ENCODE data around the gene MTHFD1L.
"Not testable (repeated sequence)": the region's sequence is repeated elsewhere in the genome, so short reads cannot be mapped to it uniquely, and the experiment has no call there.

The MTHFD1L gene

GRCh38 chr6:150848400-150848799 is 17.1 kb upstream of the MTHFD1L start:
- Histone ChIP-seq H3K9ac (ENCODE audit: low read length) (no peak overlapping the region), H3K4me3 (ENCODE audit: low read length) (no peak overlapping the region), H3K4me1 (ENCODE audit: control insufficient read depth, insufficient read depth, low read length) (no peaks in the 10 kb centered on the region), H3K36me3 (ENCODE audit: control insufficient read depth, insufficient read depth, low read length) (no peaks in the 10 kb centered on the region), H3K27ac (ENCODE audit: low read depth, low read length) (no peak overlapping the region), H3K27me3 (ENCODE audit: control insufficient read depth, insufficient read depth, low read length) (no peaks in the 10 kb centered on the region)

- H3K9ac ChIP-seq (ENCODE audit: low read length); H3K27ac ChIP-seq (ENCODE audit: low read depth, low read length): not testable (repeated sequence)
Measured at GRCh38 chr6:150854392-150854791, 11.1 kb upstream of the MTHFD1L start.

DNA sequence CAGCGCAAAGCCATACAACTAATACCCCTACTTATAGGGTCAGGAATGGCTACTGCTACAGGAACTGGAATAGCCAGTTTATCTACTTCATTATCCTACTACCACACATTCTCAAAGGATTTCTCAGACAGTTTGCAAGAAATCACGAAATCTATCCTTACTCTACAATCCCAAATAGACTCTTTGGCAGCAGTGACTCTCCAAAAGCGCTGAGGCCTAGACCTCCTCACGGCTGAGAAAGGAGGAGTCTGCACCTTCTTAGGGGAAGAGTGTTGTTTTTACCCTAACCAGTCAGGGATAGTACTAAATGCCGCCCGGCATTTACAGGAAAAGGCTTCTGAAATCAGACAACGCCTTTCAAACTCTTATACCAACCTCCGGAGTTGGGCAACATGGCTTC is 10.3 kb upstream of the MTHFD1L start:
- H3K27me3 ChIP-seq (ENCODE audit: control insufficient read depth, insufficient read depth, low read length); H3K27ac ChIP-seq (ENCODE audit: low read depth, low read length); H3K36me3 ChIP-seq (ENCODE audit: control insufficient read depth, insufficient read depth, low read length); H3K4me1 ChIP-seq (ENCODE audit: control insufficient read depth, insufficient read depth, low read length); H3K9ac ChIP-seq (ENCODE audit: low read length); H3K4me3 ChIP-seq (ENCODE audit: low read length): not testable (repeated sequence)

More at GRCh38 chr6:150854392-150854791, 11.1 kb upstream of the MTHFD1L start:
- H3K4me1 ChIP-seq (ENCODE audit: control insufficient read depth, insufficient read depth, low read length); H3K27me3 ChIP-seq (ENCODE audit: control insufficient read depth, insufficient read depth, low read length); H3K4me3 ChIP-seq (ENCODE audit: low read length); H3K36me3 ChIP-seq (ENCODE audit: control insufficient read depth, insufficient read depth, low read length): not testable (repeated sequence)

- H3K27me3 ChIP-seq (ENCODE audit: control insufficient read depth, insufficient read depth, low read length), result no peaks in the 10 kb centered on the region
- no peaks in the 10 kb centered on the region for H3K36me3 ChIP-seq (ENCODE audit: control insufficient read depth, insufficient read depth, low read length)
- no peak overlapping the region for H3K4me3 ChIP-seq (ENCODE audit: low read length)
- peak overlapping the region; percentile 84 for H3K27ac ChIP-seq (ENCODE audit: low read depth, low read length)
- H3K4me1 ChIP-seq (ENCODE audit: control insufficient read depth, insufficient read depth, low read length), result peaks cover 9% of the 10 kb centered on the region
- H3K9ac ChIP-seq (ENCODE audit: low read length), result no peak overlapping the region
Measured at GRCh38 chr6:150857062-150857944, 8.2 kb upstream of the MTHFD1L start.

DNA sequence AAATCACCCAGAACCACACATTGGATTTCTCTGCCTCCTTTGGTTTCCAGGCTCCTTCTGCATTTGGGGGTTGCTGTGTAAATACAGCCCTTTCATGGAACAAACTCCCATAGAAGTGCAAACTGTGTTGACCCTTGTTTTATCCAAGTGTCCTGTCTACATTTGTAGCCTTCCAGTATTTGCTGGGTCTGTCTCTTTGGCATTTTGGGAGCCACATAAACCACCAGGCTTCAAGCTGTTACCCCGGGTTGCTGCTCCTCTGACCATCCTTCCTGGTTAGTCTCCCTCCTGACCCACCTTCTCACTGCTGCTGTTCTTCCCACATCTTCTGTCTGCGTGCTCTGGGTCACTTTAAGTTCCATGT is 7.6 kb upstream of the MTHFD1L start:
- H3K4me3 ChIP-seq (ENCODE audit: low read length), result no peak overlapping the region
- no peaks in the 10 kb centered on the region for H3K36me3 ChIP-seq (ENCODE audit: control insufficient read depth, insufficient read depth, low read length)
- no peak overlapping the region for H3K9ac ChIP-seq (ENCODE audit: low read length)
- H3K27me3 ChIP-seq (ENCODE audit: control insufficient read depth, insufficient read depth, low read length), result no peaks in the 10 kb centered on the region
- H3K27ac ChIP-seq (ENCODE audit: low read depth, low read length), result peak overlapping the region; percentile 84
- peaks cover 9% of the 10 kb centered on the region for H3K4me1 ChIP-seq (ENCODE audit: control insufficient read depth, insufficient read depth, low read length)

DNA sequence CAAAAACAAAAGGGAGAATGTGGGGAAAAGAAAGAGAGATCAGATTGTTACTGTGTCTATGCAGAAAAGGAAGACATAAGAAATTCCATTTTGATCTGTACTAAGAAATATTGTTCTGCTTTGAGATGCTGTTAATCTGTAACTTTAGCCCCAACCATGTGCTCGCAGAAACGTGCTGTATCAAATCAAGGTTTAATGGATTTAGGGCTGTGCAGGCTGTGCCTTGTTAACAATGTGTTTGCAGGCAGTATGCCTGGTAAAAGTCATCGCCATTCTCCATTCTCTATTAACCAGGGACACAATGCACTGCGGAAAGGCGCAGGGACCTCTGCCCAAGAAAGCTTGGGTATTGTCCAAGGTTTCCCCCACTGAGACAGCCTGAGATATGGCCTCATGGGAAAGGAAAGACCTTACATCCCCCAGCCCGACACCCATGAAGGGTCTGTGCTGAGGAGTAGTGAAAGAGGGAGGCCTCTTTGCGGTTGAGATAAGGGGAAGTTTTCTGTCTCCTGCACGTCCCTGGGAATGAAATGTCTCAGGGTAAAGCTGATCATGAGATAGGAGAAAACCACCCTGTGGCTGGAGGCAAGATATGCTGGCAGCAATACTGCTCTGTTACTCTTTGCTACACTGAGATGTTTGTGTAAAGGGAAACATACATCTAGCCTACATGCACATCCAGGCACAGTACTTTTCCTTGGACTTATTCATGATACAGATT is 3.9 kb upstream of the MTHFD1L start:
- H3K9ac ChIP-seq (ENCODE audit: low read length); H3K4me3 ChIP-seq (ENCODE audit: low read length); H3K4me1 ChIP-seq (ENCODE audit: control insufficient read depth, insufficient read depth, low read length); H3K27me3 ChIP-seq (ENCODE audit: control insufficient read depth, insufficient read depth, low read length); H3K36me3 ChIP-seq (ENCODE audit: control insufficient read depth, insufficient read depth, low read length); H3K27ac ChIP-seq (ENCODE audit: low read depth, low read length): not testable (repeated sequence)

DNA sequence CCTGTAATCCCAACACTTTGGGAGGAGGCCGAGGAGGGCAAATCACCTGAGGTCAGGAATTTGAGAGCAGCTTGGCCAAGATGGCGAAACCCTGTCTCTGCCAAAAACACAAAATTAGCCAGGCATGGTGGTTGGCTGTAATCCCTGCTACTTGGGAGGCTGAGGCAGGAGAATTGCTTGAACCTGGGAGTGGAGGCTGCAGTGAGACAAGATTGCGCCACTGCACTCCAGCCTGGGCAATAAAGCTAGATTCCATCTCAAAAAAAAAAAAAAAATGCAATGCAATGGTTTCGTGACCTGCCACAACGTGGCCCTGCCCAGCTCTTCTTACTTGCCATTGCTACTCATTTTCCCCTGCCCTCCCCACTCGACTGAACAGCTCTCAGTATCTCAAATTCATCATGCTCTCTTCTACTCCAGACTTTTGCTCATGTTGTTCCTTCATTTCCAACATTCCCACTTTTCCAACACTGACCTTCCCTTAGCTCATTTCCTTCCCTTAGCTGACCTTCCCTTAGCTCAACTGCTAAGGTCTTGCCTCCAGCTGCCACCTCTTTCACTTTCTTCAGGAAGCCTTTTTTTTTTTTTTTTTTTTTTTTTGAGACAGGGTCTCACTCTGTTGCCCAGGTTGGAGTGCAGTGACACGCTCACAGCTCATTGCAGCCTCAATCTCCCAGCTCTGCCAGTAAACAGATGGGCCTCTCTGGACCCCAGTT is 2.1 kb upstream of the MTHFD1L start:
- Histone ChIP-seq H3K4me1 (ENCODE audit: control insufficient read depth, insufficient read depth, low read length) (peaks cover 5% of the 10 kb centered on the region), H3K4me3 (ENCODE audit: low read length) (no peak overlapping the region), H3K27ac (ENCODE audit: low read depth, low read length) (no peak overlapping the region), H3K27me3 (ENCODE audit: control insufficient read depth, insufficient read depth, low read length) (no peaks in the 10 kb centered on the region), H3K36me3 (ENCODE audit: control insufficient read depth, insufficient read depth, low read length) (no peaks in the 10 kb centered on the region), H3K9ac (ENCODE audit: low read length) (no peak overlapping the region)

DNA sequence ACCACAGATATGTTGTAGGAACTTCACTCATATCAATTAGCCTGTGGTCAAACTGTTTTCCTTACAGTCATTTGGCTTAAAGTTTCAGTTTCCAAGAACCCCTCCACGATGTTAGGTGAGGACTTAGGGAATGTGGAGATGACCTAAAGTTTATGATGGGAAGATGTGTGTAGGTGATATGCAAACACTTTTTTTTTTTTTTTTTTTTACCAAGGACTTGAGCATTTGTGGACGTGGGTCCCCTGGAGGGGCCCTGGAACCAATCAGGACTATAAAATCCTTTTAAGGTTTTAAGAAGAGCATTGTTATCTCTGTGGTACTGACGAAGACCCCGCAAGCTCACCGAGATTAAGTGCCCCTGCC is 478 bp upstream of the MTHFD1L start:
- peaks cover 3% of the 10 kb centered on the region for H3K4me1 ChIP-seq (ENCODE audit: control insufficient read depth, insufficient read depth, low read length)
- peak overlapping the region; percentile 87 for H3K27ac ChIP-seq (ENCODE audit: low read depth, low read length)

DNA sequence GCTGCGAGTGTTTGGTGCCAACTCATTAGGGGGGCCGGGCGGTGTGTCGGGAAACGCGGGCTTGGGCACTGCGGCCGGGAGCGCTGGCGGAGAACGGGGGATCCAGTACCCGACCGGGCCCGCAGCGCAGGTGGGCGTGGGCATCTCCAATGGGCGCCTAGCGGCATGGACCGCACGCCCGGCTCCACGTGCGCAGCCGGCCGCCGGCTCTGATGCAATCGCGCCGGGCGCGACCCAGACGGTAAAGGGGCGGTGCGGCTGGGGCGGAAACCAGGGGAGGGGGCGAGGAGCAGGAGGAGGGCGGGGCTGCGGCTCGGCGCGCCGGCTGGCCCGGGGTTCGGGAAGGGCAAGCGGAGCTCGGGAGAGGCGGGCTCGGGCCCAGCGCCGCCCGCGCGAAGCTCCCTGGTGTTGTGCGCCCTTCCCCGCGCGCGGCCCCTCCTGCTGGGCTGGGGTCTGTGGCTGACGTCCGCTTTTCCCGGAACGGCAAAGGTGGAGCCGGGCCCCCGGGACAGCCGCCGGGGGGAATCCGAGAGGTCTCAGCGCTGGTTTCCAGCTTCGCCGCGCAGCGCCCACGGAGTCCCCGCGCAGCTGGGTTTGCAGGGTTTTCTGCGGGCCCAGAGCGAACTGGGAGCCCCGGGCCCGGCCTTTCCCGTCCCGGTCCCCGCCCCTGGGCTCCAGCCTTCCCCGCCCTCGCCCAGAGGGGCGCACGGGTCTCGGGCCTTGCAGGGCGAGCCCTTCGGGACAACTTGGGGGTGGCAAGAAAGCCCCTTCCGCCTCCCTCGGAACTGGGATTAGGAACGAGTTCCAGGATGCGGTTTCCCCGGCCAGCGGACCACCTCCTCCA is 867 bp downstream of the MTHFD1L start:
- Histone ChIP-seq H3K9ac (ENCODE audit: low read length) (peak overlapping the region; percentile 40), H3K36me3 (ENCODE audit: control insufficient read depth, insufficient read depth, low read length) (no peaks in the 10 kb centered on the region), H3K27ac (ENCODE audit: low read depth, low read length) (peak overlapping the region; percentile 87), H3K4me3 (ENCODE audit: low read length) (peak overlapping the region; percentile 78), H3K4me1 (ENCODE audit: control insufficient read depth, insufficient read depth, low read length) (peaks cover 3% of the 10 kb centered on the region), H3K27me3 (ENCODE audit: control insufficient read depth, insufficient read depth, low read length) (no peaks in the 10 kb centered on the region)

More for the DNA sequence above, 478 bp upstream of the MTHFD1L start:
- peak overlapping the region; percentile 78 for H3K4me3 ChIP-seq (ENCODE audit: low read length)
- peak overlapping the region; percentile 89 for H3K9ac ChIP-seq (ENCODE audit: low read length)
- no peaks in the 10 kb centered on the region for H3K27me3 ChIP-seq (ENCODE audit: control insufficient read depth, insufficient read depth, low read length)
- no peaks in the 10 kb centered on the region for H3K36me3 ChIP-seq (ENCODE audit: control insufficient read depth, insufficient read depth, low read length)

GRCh38 chr6:150866991-150867501 is 1.5 kb downstream of the MTHFD1L start:
- H3K36me3 ChIP-seq (ENCODE audit: control insufficient read depth, insufficient read depth, low read length), result no peaks in the 10 kb centered on the region

GRCh38 chr6:150868759-150869158 is 3.3 kb downstream of the MTHFD1L start:
- H3K27ac ChIP-seq (ENCODE audit: low read depth, low read length), result no peak overlapping the region
- H3K4me3 ChIP-seq (ENCODE audit: low read length), result no peak overlapping the region
- H3K4me1 ChIP-seq (ENCODE audit: control insufficient read depth, insufficient read depth, low read length), result peaks cover 3% of the 10 kb centered on the region
- H3K9ac ChIP-seq (ENCODE audit: low read length), result no peak overlapping the region
- no peaks in the 10 kb centered on the region for H3K27me3 ChIP-seq (ENCODE audit: control insufficient read depth, insufficient read depth, low read length)
- no peaks in the 10 kb centered on the region for H3K36me3 ChIP-seq (ENCODE audit: control insufficient read depth, insufficient read depth, low read length)

More at GRCh38 chr6:150866991-150867501, 1.5 kb downstream of the MTHFD1L start:
- peak overlapping the region; percentile 78 for H3K4me3 ChIP-seq (ENCODE audit: low read length)
- no peaks in the 10 kb centered on the region for H3K27me3 ChIP-seq (ENCODE audit: control insufficient read depth, insufficient read depth, low read length)
- peak overlapping the region; percentile 87 for H3K27ac ChIP-seq (ENCODE audit: low read depth, low read length)
- H3K9ac ChIP-seq (ENCODE audit: low read length), result peak overlapping the region; percentile 40
- peaks cover 3% of the 10 kb centered on the region for H3K4me1 ChIP-seq (ENCODE audit: control insufficient read depth, insufficient read depth, low read length)
